ENCODE measurements around the gene RNF38. TPM values are rescaled to one million over a fixed set of nuclear protein-coding genes. Genes with fewer than 3 reads are reported as not detected.
"Not testable (repeated sequence)": the region's sequence is repeated elsewhere in the genome, so short reads cannot be mapped to it uniquely, and the experiment has no call there.

The RNF38 gene
- total and polyA plus RNA-seq, 2 experiments from 2014 or later, result 6.7 to 16.5 TPM

- WGBS, 2 experiments (ENCODE audit: low coverage in 1 of 2, low lambda C conversion rate in 2 of 2, missing lambda C conversion rate in 2 of 2), result 76 to 79% methylated on average over 5 of the region's 5 CpGs
- Histone ChIP-seq H4K20me1 (ENCODE audit: insufficient read depth) (no peaks in the 10 kb centered on the region), H3K9me2 (ENCODE audit: insufficient read depth) (no peaks in the 10 kb centered on the region), H3K4me3 (no peak overlapping the region), H3K9ac (no peak overlapping the region), H3F3A (ENCODE audit: insufficient read depth) (no peaks in the 10 kb centered on the region), H2AFZ (no peak overlapping the region), H3K4me2 (ENCODE audit: unreplicated experiment) (no peak overlapping the region), H3K4me1 (ENCODE audit: insufficient read depth) (no peaks in the 10 kb centered on the region; the same call in 1 of the 2 replicates), H3K27ac (no peak overlapping the region), H3K9me3 (ENCODE audit: low read depth) (no peaks in the 10 kb centered on the region), H3K27me3 (replicated peaks; ENCODE audit: insufficient read depth) (no peaks in the 10 kb centered on the region), H3K36me3 (ENCODE audit: low read depth) (no peaks in the 10 kb centered on the region), H3K79me2 (ENCODE audit: insufficient read depth) (no peaks in the 10 kb centered on the region)
- in situ Hi-C loops (cut with MboI), result no loop called here
- no peak for DNase-seq
- TF ChIP-seq EZH2 (IDR thresholded peaks at IDR 0.05; ENCODE audit: insufficient read depth, poor library complexity, severe bottlenecking) (no peak), EZH2phosphoT487 (IDR thresholded peaks at IDR 0.05; ENCODE audit: insufficient read depth, low read depth) (no peak)
Observed at GRCh38 chr9:36301227-36301626, 98.8 kb downstream of the RNF38 start.

- H3F3A ChIP-seq (ENCODE audit: insufficient read depth), result no peaks in the 10 kb centered on the region
- no peak overlapping the region for H3K4me3 ChIP-seq
- no peaks in the 10 kb centered on the region for H3K36me3 ChIP-seq (ENCODE audit: low read depth)
- peak; percentile 26 for DNase-seq
- no peak overlapping the region for H3K27ac ChIP-seq
- H3K4me1 ChIP-seq (ENCODE audit: insufficient read depth), result no peaks in the 10 kb centered on the region; the same call in 1 of the 2 replicates
- H3K4me2 ChIP-seq (ENCODE audit: unreplicated experiment), result no peak overlapping the region
- H3K9me3 ChIP-seq (ENCODE audit: low read depth), result no peaks in the 10 kb centered on the region
- H3K9ac ChIP-seq, result no peak overlapping the region
- in situ Hi-C loops (cut with MboI), result no loop called here
- no peak overlapping the region for H2AFZ ChIP-seq
- no peaks in the 10 kb centered on the region for H3K79me2 ChIP-seq (ENCODE audit: insufficient read depth)
- no peaks in the 10 kb centered on the region for H3K27me3 ChIP-seq (replicated peaks; ENCODE audit: insufficient read depth)
- TF ChIP-seq EZH2 (IDR thresholded peaks at IDR 0.05; ENCODE audit: insufficient read depth, poor library complexity, severe bottlenecking) (no peak), EZH2phosphoT487 (IDR thresholded peaks at IDR 0.05; ENCODE audit: insufficient read depth, low read depth) (no peak)
- H4K20me1 ChIP-seq (ENCODE audit: insufficient read depth), result no peaks in the 10 kb centered on the region
- 34 to 50% methylated on average over 3 of the region's 3 CpGs for WGBS, 2 experiments (ENCODE audit: low coverage in 1 of 2, low lambda C conversion rate in 2 of 2, missing lambda C conversion rate in 2 of 2)
- no peaks in the 10 kb centered on the region for H3K9me2 ChIP-seq (ENCODE audit: insufficient read depth)
Observed at GRCh38 chr9:36298566-36298965, 101.5 kb downstream of the RNF38 start.

- Histone ChIP-seq H3K36me3 (ENCODE audit: low read depth) (no peaks in the 10 kb centered on the region), H3K9me3 (ENCODE audit: low read depth) (no peaks in the 10 kb centered on the region), H3K27ac (no peak overlapping the region), H3F3A (ENCODE audit: insufficient read depth) (no peaks in the 10 kb centered on the region), H3K4me3 (no peak overlapping the region), H4K20me1 (ENCODE audit: insufficient read depth) (no peaks in the 10 kb centered on the region), H3K27me3 (replicated peaks; ENCODE audit: insufficient read depth) (no peaks in the 10 kb centered on the region), H3K9me2 (ENCODE audit: insufficient read depth) (no peaks in the 10 kb centered on the region), H3K4me1 (ENCODE audit: insufficient read depth) (no peaks in the 10 kb centered on the region; the same call in 1 of the 2 replicates), H3K79me2 (ENCODE audit: insufficient read depth) (no peaks in the 10 kb centered on the region), H3K4me2 (ENCODE audit: unreplicated experiment) (no peak overlapping the region), H3K9ac (no peak overlapping the region), H2AFZ (no peak overlapping the region)
- in situ Hi-C loops (cut with MboI), result no loop called here
- no peak for TF ChIP-seq EZH2phosphoT487 (IDR thresholded peaks at IDR 0.05; ENCODE audit: insufficient read depth, low read depth)
- no peak for TF ChIP-seq EZH2 (IDR thresholded peaks at IDR 0.05; ENCODE audit: insufficient read depth, poor library complexity, severe bottlenecking)
- DNase-seq, result no peak
- 80 to 90% methylated on average over 2 of the region's 2 CpGs for WGBS, 2 experiments (ENCODE audit: low coverage in 1 of 2, low lambda C conversion rate in 2 of 2, missing lambda C conversion rate in 2 of 2)
Observed at GRCh38 chr9:36297798-36298197, 102.3 kb downstream of the RNF38 start.

GRCh38 chr9:36294996-36295395 lies 105.1 kb downstream of the RNF38 start:
- DNase-seq; H2AFZ ChIP-seq; H3K9me2 ChIP-seq (ENCODE audit: insufficient read depth); H3K9ac ChIP-seq; H3K4me3 ChIP-seq; H4K20me1 ChIP-seq (ENCODE audit: insufficient read depth); H3K79me2 ChIP-seq (ENCODE audit: insufficient read depth); H3K36me3 ChIP-seq (ENCODE audit: low read depth); H3K27me3 ChIP-seq (replicated peaks; ENCODE audit: insufficient read depth); H3K4me2 ChIP-seq (ENCODE audit: unreplicated experiment); H3K4me1 ChIP-seq (ENCODE audit: insufficient read depth); H3F3A ChIP-seq (ENCODE audit: insufficient read depth); in situ Hi-C loops (cut with MboI); H3K9me3 ChIP-seq (ENCODE audit: low read depth); H3K27ac ChIP-seq: not testable (repeated sequence)
- 80 to 89% methylated on average over 3 of the region's 3 CpGs for WGBS, 2 experiments (ENCODE audit: low coverage in 1 of 2, low lambda C conversion rate in 2 of 2, missing lambda C conversion rate in 2 of 2)

- no peak overlapping the region for H2AFZ ChIP-seq
- no peak overlapping the region for H3K4me3 ChIP-seq
- H3K9me2 ChIP-seq (ENCODE audit: insufficient read depth), result no peaks in the 10 kb centered on the region
- no peaks in the 10 kb centered on the region for H3K9me3 ChIP-seq (ENCODE audit: low read depth)
- H3F3A ChIP-seq (ENCODE audit: insufficient read depth), result no peaks in the 10 kb centered on the region
- H3K79me2 ChIP-seq (ENCODE audit: insufficient read depth), result no peaks in the 10 kb centered on the region
- WGBS, 2 experiments (ENCODE audit: low coverage in 1 of 2, low lambda C conversion rate in 2 of 2, missing lambda C conversion rate in 2 of 2), result 89 to 92% methylated on average over 5 of the region's 5 CpGs
- in situ Hi-C loops (cut with MboI), result no loop called here
- no peaks in the 10 kb centered on the region; the same call in 1 of the 2 replicates for H3K4me1 ChIP-seq (ENCODE audit: insufficient read depth)
- TF ChIP-seq EZH2 (IDR thresholded peaks at IDR 0.05; ENCODE audit: insufficient read depth, poor library complexity, severe bottlenecking) (no peak), EZH2phosphoT487 (IDR thresholded peaks at IDR 0.05; ENCODE audit: insufficient read depth, low read depth) (no peak)
- H3K9ac ChIP-seq, result no peak overlapping the region
- no peaks in the 10 kb centered on the region for H3K27me3 ChIP-seq (replicated peaks; ENCODE audit: insufficient read depth)
- H3K36me3 ChIP-seq (ENCODE audit: low read depth), result no peaks in the 10 kb centered on the region
- H3K4me2 ChIP-seq (ENCODE audit: unreplicated experiment), result no peak overlapping the region
- no peaks in the 10 kb centered on the region for H4K20me1 ChIP-seq (ENCODE audit: insufficient read depth)
- DNase-seq, result no peak
- no peak overlapping the region for H3K27ac ChIP-seq
Observed at GRCh38 chr9:36293918-36294317, 106.2 kb downstream of the RNF38 start.
